Gastroesophageal sphincter (tissue), 3 donors: ENCODE results near the gene PLPPR3.

ENCODE experiments used
- EP300 ChIP-seq: sonication (generic); formaldehyde crosslinking; IDR thresholded peaks from one replicate; pipeline ENCODE4 v1.6.1; 2017; ENCODE audit warnings: antibody characterized with exemption, mild to moderate bottlenecking
- POLR2A ChIP-seq, 2 donors: fragments of 450-650 bp; IDR thresholded peaks; one replicate each; pipeline ENCODE4 v1.6.1; 2017; ENCODE audit warnings: antibody characterized with exemption in 2 of 2, mild to moderate bottlenecking in 2 of 2, moderate library complexity in 1 of 2
- POLR2AphosphoS5 ChIP-seq: sonication (generic); formaldehyde crosslinking; IDR thresholded peaks from one replicate; pipeline ENCODE4 v1.6.1; 2017; ENCODE audit warnings: antibody characterized with exemption
- TF ChIP-seq, protein P1 (sequence below), 4 experiments: fragments of 200-600 bp in 2 of 4; fragments of 450-650 bp in 2 of 4; sonication (generic) in 1 of 4; IDR thresholded peaks; one replicate each; pipeline ENCODE4 v1.5.1; 2017 to 2019; ENCODE audit warnings: antibody characterized with exemption in 4 of 4, mild to moderate bottlenecking in 2 of 4, moderate library complexity in 2 of 4

DNA sequence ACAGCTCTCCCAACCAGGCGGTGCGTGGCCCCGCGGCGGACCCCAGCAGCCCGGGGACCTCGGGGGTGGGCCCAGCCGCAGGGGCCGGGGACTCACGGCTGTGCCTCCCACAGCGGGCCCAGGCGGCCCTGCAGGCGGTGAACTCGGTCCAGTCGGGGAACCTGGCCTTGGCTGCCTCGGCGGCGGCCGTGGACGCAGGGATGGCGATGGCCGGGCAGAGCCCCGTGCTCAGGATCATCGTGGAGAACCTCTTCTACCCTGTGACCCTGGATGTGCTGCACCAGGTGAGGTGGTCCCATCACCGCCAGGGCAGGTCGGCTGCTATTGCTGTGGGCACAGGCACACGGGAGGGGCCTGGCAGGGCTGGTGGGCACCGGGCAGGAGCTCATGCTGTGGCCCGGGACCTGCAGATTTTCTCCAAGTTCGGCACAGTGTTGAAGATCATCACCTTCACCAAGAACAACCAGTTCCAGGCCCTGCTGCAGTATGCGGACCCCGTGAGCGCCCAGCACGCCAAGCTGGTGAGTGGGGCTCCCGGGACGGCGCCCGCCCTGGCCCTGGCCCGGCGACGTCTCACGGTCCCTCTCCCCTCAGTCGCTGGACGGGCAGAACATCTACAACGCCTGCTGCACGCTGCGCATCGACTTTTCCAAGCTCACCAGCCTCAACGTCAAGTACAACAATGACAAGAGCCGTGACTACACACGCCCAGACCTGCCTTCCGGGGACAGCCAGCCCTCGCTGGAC, 17.2 kb downstream of the PLPPR3 start:
- TF ChIP-seq, protein P1, sequence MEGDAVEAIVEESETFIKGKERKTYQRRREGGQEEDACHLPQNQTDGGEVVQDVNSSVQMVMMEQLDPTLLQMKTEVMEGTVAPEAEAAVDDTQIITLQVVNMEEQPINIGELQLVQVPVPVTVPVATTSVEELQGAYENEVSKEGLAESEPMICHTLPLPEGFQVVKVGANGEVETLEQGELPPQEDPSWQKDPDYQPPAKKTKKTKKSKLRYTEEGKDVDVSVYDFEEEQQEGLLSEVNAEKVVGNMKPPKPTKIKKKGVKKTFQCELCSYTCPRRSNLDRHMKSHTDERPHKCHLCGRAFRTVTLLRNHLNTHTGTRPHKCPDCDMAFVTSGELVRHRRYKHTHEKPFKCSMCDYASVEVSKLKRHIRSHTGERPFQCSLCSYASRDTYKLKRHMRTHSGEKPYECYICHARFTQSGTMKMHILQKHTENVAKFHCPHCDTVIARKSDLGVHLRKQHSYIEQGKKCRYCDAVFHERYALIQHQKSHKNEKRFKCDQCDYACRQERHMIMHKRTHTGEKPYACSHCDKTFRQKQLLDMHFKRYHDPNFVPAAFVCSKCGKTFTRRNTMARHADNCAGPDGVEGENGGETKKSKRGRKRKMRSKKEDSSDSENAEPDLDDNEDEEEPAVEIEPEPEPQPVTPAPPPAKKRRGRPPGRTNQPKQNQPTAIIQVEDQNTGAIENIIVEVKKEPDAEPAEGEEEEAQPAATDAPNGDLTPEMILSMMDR (IDR thresholded peaks at IDR 0.05): no peak
- TF ChIP-seq EP300 (no peak), POLR2AphosphoS5 (no peak), POLR2A (IDR thresholded peaks at IDR 0.05) (no peak)
